HepG2 (cell line): ENCODE results near the gene ARL5A. TPM values are rescaled to one million over a fixed set of nuclear protein-coding genes. Genes with fewer than 3 reads are reported as not detected.

Experiments
- ATAC-seq: fragments of 200-7000 bp; cut with Tn5 transposase; 3 replicates; pipeline ENCODE4 v1.9.1; 2020; ENCODE audit warnings: mild to moderate bottlenecking, moderate library complexity
- BruUV-seq: library from RNA; stranded (reverse); fragments of 400-500 nt; replicated peaks from 2 replicates; lab custom pipeline; 2021; lab: Mats Ljungman, UMichigan
- CTCF ChIA-PET: fragments of 300-600 bp; formaldehyde crosslinking; extraction: SDS; loops from one replicate; lab custom pipeline; 2021; ENCODE audit warnings: low total read pairs, inconsistent platforms, low intra/inter-chr PET ratio; lab: Yijun Ruan, JAX
- POLR2A ChIA-PET: fragments of 350-600 bp; sonication (Branson Sonifier 250); formaldehyde crosslinking; loops from one replicate; lab custom pipeline; 2020; ENCODE audit warnings: antibody characterized with exemption, inconsistent platforms; lab: Yijun Ruan, JAX
- DNase-seq: peaks from one replicate; pipeline ENCODE4 v3.0.0-alpha.2; 2015; ENCODE audit warnings: low spot score
- FAIRE-seq: peaks from 3 replicates; lab custom pipeline; 2011; peaks lifted over from hg19 to GRCh38; lab: Jason Lieb, UNC
- H2AFZ ChIP-seq: one replicate; pipeline ENCODE4 v1.6.1; 2011; ENCODE audit warnings: low read length, inconsistent platforms
- H3K27ac ChIP-seq: fragments of 300-600 bp; 3 replicates; pipeline ENCODE4 v1.8.0; 2011; ENCODE audit warnings: mixed run types, mild to moderate bottlenecking, mixed read lengths, low read length, inconsistent platforms; ENCODE audit not compliant: insufficient read depth; ENCODE audit errors: extremely low read length
- H3K27me3 ChIP-seq, 2 experiments: fragments of 200-600 bp in 1 of 2; 2 replicates in 1 of 2; 3 replicates in 1 of 2; pipeline versions ENCODE4 v1.6.0 to v1.8.0; 2011; ENCODE audit warnings: low read length in 2 of 2, mild to moderate bottlenecking in 2 of 2, moderate library complexity in 2 of 2, inconsistent platforms in 1 of 2; ENCODE audit not compliant: insufficient read depth in 2 of 2, control insufficient read depth in 1 of 2
- H3K36me3 ChIP-seq, 2 experiments: fragments of 200-600 bp in 1 of 2; replicated peaks in 1 of 2; 2 replicates in 1 of 2; 3 replicates in 1 of 2; pipeline versions ENCODE4 v1.5.1 to v1.8.0; 2011; ENCODE audit warnings: low read length in 2 of 2, inconsistent platforms in 1 of 2; ENCODE audit not compliant: insufficient read depth in 2 of 2, control insufficient read depth in 1 of 2
- H3K4me1 ChIP-seq: 2 replicates; pipeline ENCODE4 v1.5.1; 2012; ENCODE audit warnings: low read length, inconsistent platforms; ENCODE audit not compliant: insufficient read depth
- H3K4me2 ChIP-seq: 2 replicates; pipeline ENCODE4 v1.6.0; 2011; ENCODE audit warnings: low read depth, low read length, inconsistent platforms
- H3K4me3 ChIP-seq, 3 experiments: fragments of 200-600 bp in 1 of 3; sonication (generic), shearing (Covaris generic) in 1 of 3; replicated peaks in 1 of 3; 2 replicates each; pipeline ENCODE4 v1.5.1; 2011 to 2016; ENCODE audit warnings: low read length in 3 of 3, inconsistent platforms in 2 of 3, low read depth in 2 of 3, mild to moderate bottlenecking in 2 of 3, control low read depth in 1 of 3, mixed read lengths in 1 of 3; ENCODE audit not compliant: insufficient read depth in 1 of 3
- H3K79me2 ChIP-seq: one replicate; pipeline ENCODE4 v1.6.1; 2011; ENCODE audit warnings: low read length, inconsistent platforms; ENCODE audit not compliant: insufficient read depth
- H3K9ac ChIP-seq: 2 replicates; pipeline ENCODE4 v1.6.0; 2011; ENCODE audit warnings: mild to moderate bottlenecking, low read depth, low read length, inconsistent platforms; ENCODE audit not compliant: insufficient read depth
- H3K9me3 ChIP-seq: 2 replicates; pipeline ENCODE4 v1.5.1; 2012; ENCODE audit warnings: mild to moderate bottlenecking, low read length
- H4K20me1 ChIP-seq: 2 replicates; pipeline ENCODE4 v1.6.0; 2011; ENCODE audit warnings: inconsistent platforms, mild to moderate bottlenecking, low read length, moderate library complexity; ENCODE audit not compliant: insufficient read depth
- CBX1 ChIP-seq: IDR thresholded peaks from one replicate; pipeline ENCODE4 v1.6.1; 2016; ENCODE audit warnings: antibody characterized with exemption, low read depth
- CEBPB ChIP-seq: IDR thresholded peaks from 2 replicates; pipeline ENCODE4 v1.6.1; 2011; ENCODE audit warnings: low read depth, low read length, improper control_type of control experiment, borderline replicate concordance
- DNMT3B ChIP-seq: conservative IDR thresholded peaks from 2 replicates; pipeline ENCODE4 v1.6.1; 2016; ENCODE audit warnings: missing biosample characterization, control low read depth
- FOXA3 ChIP-seq: IDR thresholded peaks from 2 replicates; pipeline ENCODE4 v1.6.1; 2016; ENCODE audit warnings: missing genetic modification reagents, missing compliant biosample characterization
- SALL1 ChIP-seq: sonication (generic); formaldehyde crosslinking; IDR thresholded peaks from 2 replicates; pipeline ENCODE4 v1.8.0; 2022; ENCODE audit warnings: mild to moderate bottlenecking, missing genetic modification reagents
- SOX5 ChIP-seq: IDR thresholded peaks from 2 replicates; pipeline ENCODE4 v1.6.1; 2016; ENCODE audit warnings: borderline replicate concordance
- ZNF207 ChIP-seq: fragments of 450-650 bp; IDR thresholded peaks from 2 replicates; pipeline ENCODE4 v1.6.1; 2016; ENCODE audit warnings: antibody characterized with exemption, borderline replicate concordance
- ZNF331 ChIP-seq: sonication (generic); formaldehyde crosslinking; IDR thresholded peaks from 2 replicates; pipeline ENCODE4 v1.4.0; 2020; ENCODE audit warnings: missing genetic modification reagents
- ZNF34 ChIP-seq: sonication (generic); formaldehyde crosslinking; IDR thresholded peaks from 2 replicates; pipeline ENCODE4 v1.4.0; 2020; ENCODE audit warnings: mild to moderate bottlenecking, missing genetic modification reagents, borderline replicate concordance
- ZNF446 ChIP-seq: sonication (generic); formaldehyde crosslinking; IDR thresholded peaks from 2 replicates; pipeline ENCODE4 v1.5.0; 2020; ENCODE audit warnings: mild to moderate bottlenecking, missing genetic modification reagents
- ZNF768 ChIP-seq: sonication (generic); formaldehyde crosslinking; IDR thresholded peaks from 2 replicates; pipeline ENCODE4 v1.4.0; 2020; ENCODE audit warnings: missing genetic modification reagents
- ZXDC ChIP-seq: sonication (generic); formaldehyde crosslinking; IDR thresholded peaks from 2 replicates; pipeline ENCODE4 v1.5.0; 2020; ENCODE audit warnings: mild to moderate bottlenecking, missing genetic modification reagents
- in situ Hi-C: cut with HindIII; loops from 2 replicates; pipeline ENCODE4 v1.10.0; 2017; ENCODE audit warnings: low pct_unique_long_range_greater_than_20kb; ENCODE audit not compliant: extremely low pct_ligation_motif_present
- intact Hi-C: fragments of 100-400 bp; cut with micrococcal nuclease; formaldehyde crosslinking; loops from one replicate; pipeline ENCODE4 v1.10.0; 2022; ENCODE audit not compliant: unreplicated experiment
- polyA plus RNA-seq, 8 experiments: library from polyadenylated mRNA; depleted of rRNA in 3 of 8; stranded (reverse) in 7 of 8; unstranded in 1 of 8; fragments of >200 nt; fragmentation: Illumina TruSeq in 4 of 8; extraction: Trizol in 4 of 8; gene quantifications; 2 replicates each; pipeline versions ENCODE4 v1.2.1 to v1.2.3, GENCODE V29; 2011 to 2016; ENCODE audit warnings: low read depth in 4 of 8, missing spikeins in 1 of 8, mixed read lengths in 1 of 8; ENCODE audit not compliant: insufficient read depth in 1 of 8
- total RNA-seq, 5 experiments: library from RNA; depleted of rRNA; stranded (reverse); fragments of >200 nt; fragmentation: Illumina TruSeq; extraction: Trizol; gene quantifications; 2 replicates each; pipeline ENCODE4 v1.2.3, GENCODE V29; 2016; ENCODE audit warnings: low read depth in 1 of 5

Gene ARL5A
- total and polyA plus RNA-seq, 2 of the 13 experiments (the other 11 are each of a cell fraction or from before 2014, with no cell fraction given), result 47.5 to 149 TPM

GRCh38 chr2:151803811-151804210, 24.4 kb downstream of the ARL5A start:
- no peak overlapping the region for H3K27ac ChIP-seq
- POLR2A ChIA-PET, result no interaction called here
- H3K4me3 ChIP-seq, result no peak overlapping the region
- no peak for TF ChIP-seq ZNF34 (CRISPR knock-in tag)
- no peak for TF ChIP-seq CEBPB
- no peak for TF ChIP-seq ZNF446 (CRISPR knock-in tag)
- TF ChIP-seq DNMT3B (CRISPR knock-in tag), result no peak
- TF ChIP-seq ZNF768 (CRISPR knock-in tag), result no peak
- no peak for TF ChIP-seq FOXA3 (CRISPR knock-in tag)
- TF ChIP-seq CBX1, result no peak
- no peak for TF ChIP-seq ZNF207
- TF ChIP-seq SOX5 (CRISPR knock-in tag), result no peak
- TF ChIP-seq ZNF331 (CRISPR knock-in tag), result no peak
- TF ChIP-seq SALL1 (CRISPR knock-in tag), result no peak
- TF ChIP-seq ZXDC (CRISPR knock-in tag), result no peak
- H3K9ac ChIP-seq, result no peak overlapping the region
- FAIRE-seq (no peak), DNase-seq (no peak), ATAC-seq (no peak)
- BruUV-seq, result no TSS peak
- H2AFZ ChIP-seq, result no peak overlapping the region
- intact Hi-C loops, result no loop called here
- H3K9me3 ChIP-seq, result no peaks in the 10 kb centered on the region
- no peak overlapping the region for H3K4me2 ChIP-seq
- H3K27me3 ChIP-seq, result no peaks in the 10 kb centered on the region
- H3K4me1 ChIP-seq, result peaks cover 3% of the 10 kb centered on the region
- in situ Hi-C loops, result no loop called here
- H3K79me2 ChIP-seq, result no peaks in the 10 kb centered on the region
- peaks cover 14 to 67% of the 10 kb centered on the region in 2 experiments for H3K36me3 ChIP-seq
- H4K20me1 ChIP-seq, result peaks cover 5% of the 10 kb centered on the region
- CTCF ChIA-PET, result no interaction called here
